Thyroid gland (tissue), 4 donors: ENCODE results near the gene IZUMO4. TPM values are rescaled to one million over a fixed set of nuclear protein-coding genes. Genes with fewer than 3 reads are reported as not detected.

Experiments used
- DNase-seq, 2 donors: peaks; one replicate each; pipeline ENCODE4 v3.0.0-alpha.2; 2019
- H3K27ac ChIP-seq, 3 donors: fragments of 200-600 bp; sonication (generic); 1 replicate in 2 of 3; 2 replicates in 1 of 3; pipeline ENCODE4 v1.5.1; 2016 to 2019; ENCODE audit warnings: mild to moderate bottlenecking in 1 of 3, moderate library complexity in 1 of 3
- H3K27me3 ChIP-seq: fragments of 200-600 bp; sonication (generic); one replicate; pipeline ENCODE4 v1.5.1; 2019
- H3K36me3 ChIP-seq, 2 donors: fragments of 200-600 bp; sonication (generic); one replicate each; pipeline ENCODE4 v1.5.1; 2016 to 2019
- H3K4me1 ChIP-seq, 2 donors: fragments of 200-600 bp; sonication (generic); one replicate each; pipeline ENCODE4 v1.5.1; 2017 to 2019
- H3K4me3 ChIP-seq, 3 donors: fragments of 200-600 bp; sonication (generic); replicated peaks in 1 of 3; 1 replicate in 2 of 3; 2 replicates in 1 of 3; pipeline ENCODE4 v1.5.1; 2016; ENCODE audit warnings: mild to moderate bottlenecking in 1 of 3
- H3K9me3 ChIP-seq: fragments of 200-600 bp; sonication (generic); one replicate; pipeline ENCODE4 v1.5.1; 2017
- POLR2A ChIP-seq, 2 donors: fragments of 450-650 bp; IDR thresholded peaks; one replicate each; pipeline ENCODE4 v1.6.1; 2017; ENCODE audit warnings: antibody characterized with exemption in 2 of 2, mild to moderate bottlenecking in 2 of 2, moderate library complexity in 1 of 2
- WGBS, 2 donors: methylation state at CpG; one replicate each; pipeline ENCODE4 v1.1.5; 2017; 5-methylcytosine and 5-hydroxymethylcytosine counted together
- intact Hi-C: fragments of 100-400 bp; cut with DNase I; formaldehyde crosslinking; loops from one replicate; pipeline ENCODE4 v1.15.1; 2023
- total RNA-seq, 4 donors: library from RNA; depleted of rRNA; stranded (reverse); fragments of >200 nt; gene quantifications; one replicate each; pipeline ENCODE4 v1.2.3, GENCODE V29; 2016
- TF ChIP-seq, protein P1 (sequence below), 6 experiments: fragments of 200-600 bp in 3 of 6; fragments of 450-650 bp in 3 of 6; sonication (generic) in 3 of 6; IDR thresholded peaks; one replicate each; pipeline ENCODE4 v1.5.1; 2016 to 2019; ENCODE audit warnings: antibody characterized with exemption in 6 of 6, mild to moderate bottlenecking in 2 of 6, inconsistent platforms in 1 of 6, moderate library complexity in 1 of 6

Gene IZUMO4
- total RNA-seq, 4 donors from 2014 or later = 1.1 to 4.2 (median 2.9) TPM

DNA sequence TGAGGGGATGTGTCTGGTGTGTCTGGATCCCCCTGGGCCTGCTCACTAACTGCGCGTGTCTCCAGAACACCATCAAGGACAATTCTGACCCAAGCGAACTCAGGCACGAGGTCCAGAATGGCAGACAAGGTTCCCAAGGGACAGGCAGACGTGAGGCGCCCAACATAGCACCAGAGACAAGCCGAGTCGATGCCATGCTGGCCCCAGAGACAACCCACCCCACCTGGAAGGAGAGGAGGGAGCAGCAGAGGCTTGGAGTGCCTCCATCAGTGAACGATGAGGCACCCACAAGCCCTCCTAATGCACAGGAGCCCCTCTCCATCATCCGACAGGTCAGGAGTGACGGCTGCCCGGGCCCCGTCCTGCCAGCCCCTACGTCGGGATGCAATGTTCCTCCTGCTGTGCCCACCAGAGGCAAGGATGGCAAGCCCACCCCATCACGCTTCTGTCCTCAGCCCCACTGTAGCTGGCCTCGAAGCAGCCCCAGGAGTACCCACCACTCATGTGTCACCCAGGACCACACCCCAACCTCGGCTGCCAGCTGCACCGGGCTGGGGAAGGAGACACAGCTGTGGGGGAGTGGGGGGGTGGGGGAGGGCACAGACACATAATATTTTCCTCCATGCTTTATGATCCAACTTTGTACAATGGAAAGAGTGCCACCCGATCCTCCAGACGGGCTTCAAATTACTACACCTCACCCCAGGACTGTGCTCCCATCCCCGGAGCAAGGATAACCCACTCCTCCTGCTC lies 42.8 kb downstream of the IZUMO4 start:
- WGBS, 2 donors = 89 to 92% methylated on average over 16 to 22 of the region's 22 CpGs
- no peak for DNase-seq
- intact Hi-C loops = loop anchor here (10.0 kb wide), 1 partner anchor 255 kb away; no protein-coding TSS in a partner anchor
- Histone ChIP-seq H3K27ac (no peak overlapping the region), H3K36me3 (peaks cover 20 to 26% of the 10 kb centered on the region in 2 donors), H3K27me3 (no peaks in the 10 kb centered on the region), H3K9me3 (no peaks in the 10 kb centered on the region), H3K4me3 (no peak overlapping the region), H3K4me1 (peaks cover 0 to 4% of the 10 kb centered on the region in 2 donors)
- TF ChIP-seq, protein P1, sequence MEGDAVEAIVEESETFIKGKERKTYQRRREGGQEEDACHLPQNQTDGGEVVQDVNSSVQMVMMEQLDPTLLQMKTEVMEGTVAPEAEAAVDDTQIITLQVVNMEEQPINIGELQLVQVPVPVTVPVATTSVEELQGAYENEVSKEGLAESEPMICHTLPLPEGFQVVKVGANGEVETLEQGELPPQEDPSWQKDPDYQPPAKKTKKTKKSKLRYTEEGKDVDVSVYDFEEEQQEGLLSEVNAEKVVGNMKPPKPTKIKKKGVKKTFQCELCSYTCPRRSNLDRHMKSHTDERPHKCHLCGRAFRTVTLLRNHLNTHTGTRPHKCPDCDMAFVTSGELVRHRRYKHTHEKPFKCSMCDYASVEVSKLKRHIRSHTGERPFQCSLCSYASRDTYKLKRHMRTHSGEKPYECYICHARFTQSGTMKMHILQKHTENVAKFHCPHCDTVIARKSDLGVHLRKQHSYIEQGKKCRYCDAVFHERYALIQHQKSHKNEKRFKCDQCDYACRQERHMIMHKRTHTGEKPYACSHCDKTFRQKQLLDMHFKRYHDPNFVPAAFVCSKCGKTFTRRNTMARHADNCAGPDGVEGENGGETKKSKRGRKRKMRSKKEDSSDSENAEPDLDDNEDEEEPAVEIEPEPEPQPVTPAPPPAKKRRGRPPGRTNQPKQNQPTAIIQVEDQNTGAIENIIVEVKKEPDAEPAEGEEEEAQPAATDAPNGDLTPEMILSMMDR (IDR thresholded peaks at IDR 0.05) = no peak
- no peak for TF ChIP-seq POLR2A (IDR thresholded peaks at IDR 0.05)

DNA sequence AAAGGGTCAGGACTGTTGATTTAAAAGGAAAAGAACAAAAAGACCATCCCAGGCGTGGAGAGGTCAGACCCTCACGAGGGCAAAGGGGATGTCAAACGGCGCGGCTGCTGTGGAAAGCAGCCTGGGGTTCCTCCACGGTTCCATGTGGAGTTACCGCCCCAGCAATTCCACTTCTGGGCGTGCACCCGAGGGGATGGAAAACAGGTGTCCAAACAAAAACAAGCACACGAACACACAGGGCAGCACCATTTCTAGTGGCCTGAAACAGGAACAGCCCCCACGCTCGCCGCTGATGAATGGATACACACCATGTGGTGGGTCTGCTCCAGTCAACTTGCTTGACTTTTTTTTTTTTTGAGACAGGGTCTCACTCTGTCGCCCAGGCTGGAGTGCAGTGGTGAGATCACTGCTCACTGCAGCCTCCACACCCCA lies 43.4 kb downstream of the IZUMO4 start:
- intact Hi-C loops = loop anchor here (10.0 kb wide), 1 partner anchor 255 kb away; no protein-coding TSS in a partner anchor
- DNase-seq = no peak
- WGBS, 2 donors = 90% methylated on average over 14 of the region's 14 CpGs
- H3K4me3 ChIP-seq = no peak overlapping the region
- TF ChIP-seq, protein P1 (IDR thresholded peaks at IDR 0.05) = no peak
- TF ChIP-seq POLR2A (IDR thresholded peaks at IDR 0.05) = no peak
- H3K36me3 ChIP-seq = peaks cover 20 to 26% of the 10 kb centered on the region in 2 donors
- no peaks in the 10 kb centered on the region for H3K27me3 ChIP-seq
- no peaks in the 10 kb centered on the region for H3K9me3 ChIP-seq
- H3K4me1 ChIP-seq = peaks cover 0 to 4% of the 10 kb centered on the region in 2 donors
- no peak overlapping the region for H3K27ac ChIP-seq

DNA sequence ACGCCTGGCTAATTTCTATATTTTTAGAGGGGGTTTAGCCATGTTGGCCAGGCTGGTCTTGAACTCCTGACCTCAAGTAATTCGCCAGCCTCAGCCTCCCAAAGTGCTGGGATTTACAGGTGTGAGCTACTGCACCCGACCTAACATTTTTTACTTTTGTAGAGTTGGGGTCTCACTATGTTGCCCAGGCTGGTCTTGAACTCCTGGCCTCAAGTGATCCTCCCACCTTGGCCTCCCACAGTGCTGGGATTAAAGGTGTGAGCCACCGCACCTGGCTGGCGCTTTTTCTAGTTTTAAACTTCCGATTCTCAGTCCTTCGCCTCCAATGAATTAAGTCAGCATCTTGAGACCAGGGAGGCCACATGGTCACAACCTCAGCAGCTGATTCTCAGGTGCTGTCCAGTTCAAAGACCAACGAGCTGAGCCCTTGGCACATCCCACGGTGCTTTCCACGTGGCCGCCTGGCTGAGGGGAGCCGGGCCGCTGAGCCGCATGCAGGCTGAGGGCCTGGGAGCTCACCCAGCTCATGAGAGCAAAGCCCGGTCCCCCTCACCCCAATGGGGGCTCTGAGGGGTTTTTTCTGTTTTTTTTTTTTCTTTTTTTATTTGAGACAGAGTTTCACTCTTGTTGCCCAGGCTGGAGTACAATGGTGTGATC lies 45.6 kb downstream of the IZUMO4 start:
- H3K27me3 ChIP-seq = no peaks in the 10 kb centered on the region
- peak in 1 of 2 donors; percentile 57 for DNase-seq
- H3K36me3 ChIP-seq = peaks cover 6 to 12% of the 10 kb centered on the region in 2 donors
- WGBS, 2 donors = 79 to 97% methylated on average over 15 of the region's 15 CpGs
- H3K4me1 ChIP-seq = peaks cover 0 to 4% of the 10 kb centered on the region in 2 donors
- intact Hi-C loops = loop anchor here (10.0 kb wide), 1 partner anchor 252 kb away; no protein-coding TSS in a partner anchor
- H3K9me3 ChIP-seq = no peaks in the 10 kb centered on the region
- H3K27ac ChIP-seq = no peak overlapping the region
- TF ChIP-seq POLR2A (IDR thresholded peaks at IDR 0.05) = no peak
- TF ChIP-seq, protein P1 (IDR thresholded peaks at IDR 0.05) = no peak
- no peak overlapping the region for H3K4me3 ChIP-seq

DNA sequence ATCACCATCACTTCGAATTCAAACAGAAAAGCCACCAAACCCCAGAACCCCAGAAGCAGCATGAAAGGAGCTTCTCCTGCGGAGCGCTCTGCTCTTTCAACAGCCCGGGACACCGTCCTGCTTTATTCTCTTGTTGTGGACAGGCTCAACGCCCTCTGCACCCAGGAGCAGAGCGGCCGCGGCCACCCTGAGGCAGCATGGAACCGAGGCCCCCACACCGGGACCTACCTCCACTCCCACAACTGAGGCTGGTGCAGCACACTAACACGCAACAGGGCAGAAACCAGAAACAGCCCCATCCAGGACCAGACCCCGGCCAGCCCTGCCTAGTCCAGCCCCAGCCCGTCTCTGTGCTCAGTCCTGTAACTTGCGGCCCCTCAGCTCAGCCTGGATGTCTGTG lies 47.5 kb downstream of the IZUMO4 start:
- Histone ChIP-seq H3K4me3 (no peak overlapping the region), H3K4me1 (peaks cover 0 to 4% of the 10 kb centered on the region in 2 donors), H3K27ac (no peak overlapping the region), H3K27me3 (no peaks in the 10 kb centered on the region), H3K36me3 (no peaks in the 10 kb centered on the region), H3K9me3 (no peaks in the 10 kb centered on the region)
- TF ChIP-seq, protein P1 (IDR thresholded peaks at IDR 0.05) = no peak
- no peak for TF ChIP-seq POLR2A (IDR thresholded peaks at IDR 0.05)
- intact Hi-C loops = loop anchor here (10.0 kb wide), 1 partner anchor 251 kb away; no protein-coding TSS in a partner anchor
- 92 to 94% methylated on average over 15 of the region's 15 CpGs for WGBS, 2 donors
- DNase-seq = no peak
